HG03025 (cell line): Measurements from ENCODE around the gene NDUFA7.
"Not testable (repeated sequence)": the region's sequence is repeated elsewhere in the genome, so short reads cannot be mapped to it uniquely, and the experiment has no call there.

Experiments used
- ATAC-seq: cut with Tn5 transposase; IDR thresholded peaks from one replicate; pipeline ENCODE4 v1.9.1; 2021; ENCODE audit warnings: mild to moderate bottlenecking, moderate library complexity; ENCODE audit not compliant: unreplicated experiment, low FRiP score

The NDUFA7 gene

GRCh38 chr19:8342684-8343482 is 21.7 kb upstream of the NDUFA7 start, which contains the start of gene KANK3:
Gene KANK3 (minus strand): TSS chr19:8343262. CDS start chr19:8337828, 5,434 bp downstream.
- ATAC-seq, result peak; percentile 68

GRCh38 chr19:8342316-8342683 is 21.1 kb upstream of the NDUFA7 start:
- no peak for ATAC-seq

- ATAC-seq, result not testable (repeated sequence)
Measured at GRCh38 chr19:8341504-8341903, 20.3 kb upstream of the NDUFA7 start.

- no peak for ATAC-seq
Measured at GRCh38 chr19:8340341-8341096, 19.3 kb upstream of the NDUFA7 start.

DNA sequence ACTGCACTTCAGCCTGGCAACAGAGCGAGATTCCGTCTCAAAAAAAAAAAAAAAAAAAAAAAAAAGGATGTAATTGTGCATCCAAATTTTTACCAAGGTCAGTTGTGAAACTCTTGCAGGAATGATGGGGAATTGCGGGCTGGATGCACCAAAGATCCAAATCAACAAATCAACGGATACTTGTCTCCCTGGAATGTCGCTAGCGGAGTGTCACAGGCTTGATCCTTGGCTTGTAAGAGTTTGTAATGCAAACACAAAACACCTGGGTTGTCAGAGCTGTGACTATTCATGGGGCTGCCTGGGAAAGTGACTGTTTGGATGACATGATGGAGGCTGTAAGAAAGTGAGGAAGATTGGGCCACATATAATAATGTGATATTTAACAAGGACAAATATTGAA is 17.7 kb upstream of the NDUFA7 start:
- no peak for ATAC-seq

- ATAC-seq, result no peak
Measured at GRCh38 chr19:8337728-8338127, 16.6 kb upstream of the NDUFA7 start.

- ATAC-seq, result no peak
Measured at GRCh38 chr19:8336660-8337059, 15.5 kb upstream of the NDUFA7 start.

DNA sequence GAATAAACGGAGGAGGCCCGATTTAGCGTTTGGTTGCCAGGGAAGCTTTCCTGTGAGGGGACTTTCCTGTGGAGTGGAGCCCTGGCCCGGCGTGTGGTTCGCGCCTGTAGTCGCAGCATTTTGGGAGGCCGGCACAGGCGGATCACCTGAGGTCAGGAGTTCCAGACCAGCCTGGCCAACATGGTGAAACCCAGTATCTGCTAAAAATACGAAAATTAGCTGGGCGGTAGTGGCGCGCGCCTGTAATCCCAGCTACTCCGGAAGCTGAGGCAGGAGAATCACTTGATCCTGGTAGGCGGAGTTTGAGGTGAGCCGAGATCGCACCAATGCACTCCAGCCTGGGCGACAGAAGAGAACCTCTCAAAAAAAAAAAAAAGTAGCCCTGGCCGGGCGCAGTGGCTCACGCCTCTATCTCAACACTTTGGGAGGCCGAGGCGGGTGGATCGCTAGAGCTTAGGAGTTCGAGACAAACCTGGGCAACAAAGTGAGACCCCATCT is 14.9 kb upstream of the NDUFA7 start:
- no peak for ATAC-seq

DNA sequence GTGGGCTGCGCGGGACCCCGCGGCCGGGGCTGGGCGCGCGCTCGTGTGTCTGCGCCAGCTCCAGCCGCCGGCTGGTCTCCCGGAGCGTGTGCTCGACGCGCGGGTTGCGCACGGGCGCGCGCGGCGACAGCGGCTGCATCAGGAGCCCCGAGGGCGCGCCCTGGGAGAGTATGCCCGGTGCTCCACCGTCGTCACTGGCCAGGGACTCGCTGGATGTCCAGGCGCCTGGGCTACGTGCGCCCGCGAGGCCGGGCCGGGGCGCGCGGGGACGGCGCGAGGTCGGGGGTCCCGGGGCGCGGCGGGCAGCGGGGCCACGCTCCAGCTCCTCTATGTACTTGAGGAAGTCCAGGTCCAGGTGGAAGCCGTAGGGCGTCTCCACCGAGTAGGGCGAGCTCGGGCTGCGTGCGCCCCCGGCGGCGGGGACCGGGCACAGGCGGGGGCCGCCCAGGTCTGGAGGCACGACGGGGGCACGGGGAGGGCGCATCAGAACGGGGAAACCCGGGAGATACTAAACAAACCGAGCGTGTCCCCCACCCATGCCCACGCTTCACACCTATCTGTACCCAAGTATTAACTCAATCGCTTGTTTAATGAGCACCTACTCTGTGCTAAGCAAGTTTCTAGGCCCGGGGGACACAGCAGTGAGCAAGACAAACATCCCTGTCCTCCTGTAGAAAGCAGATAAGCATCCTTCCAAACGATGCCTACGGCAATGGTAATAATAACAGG is 14.3 kb upstream of the NDUFA7 start:
- no peak for ATAC-seq

- ATAC-seq, result no peak
Measured at GRCh38 chr19:8334458-8335342, 13.5 kb upstream of the NDUFA7 start.

- ATAC-seq, result no peak
Measured at GRCh38 chr19:8333767-8334457, 12.7 kb upstream of the NDUFA7 start.

DNA sequence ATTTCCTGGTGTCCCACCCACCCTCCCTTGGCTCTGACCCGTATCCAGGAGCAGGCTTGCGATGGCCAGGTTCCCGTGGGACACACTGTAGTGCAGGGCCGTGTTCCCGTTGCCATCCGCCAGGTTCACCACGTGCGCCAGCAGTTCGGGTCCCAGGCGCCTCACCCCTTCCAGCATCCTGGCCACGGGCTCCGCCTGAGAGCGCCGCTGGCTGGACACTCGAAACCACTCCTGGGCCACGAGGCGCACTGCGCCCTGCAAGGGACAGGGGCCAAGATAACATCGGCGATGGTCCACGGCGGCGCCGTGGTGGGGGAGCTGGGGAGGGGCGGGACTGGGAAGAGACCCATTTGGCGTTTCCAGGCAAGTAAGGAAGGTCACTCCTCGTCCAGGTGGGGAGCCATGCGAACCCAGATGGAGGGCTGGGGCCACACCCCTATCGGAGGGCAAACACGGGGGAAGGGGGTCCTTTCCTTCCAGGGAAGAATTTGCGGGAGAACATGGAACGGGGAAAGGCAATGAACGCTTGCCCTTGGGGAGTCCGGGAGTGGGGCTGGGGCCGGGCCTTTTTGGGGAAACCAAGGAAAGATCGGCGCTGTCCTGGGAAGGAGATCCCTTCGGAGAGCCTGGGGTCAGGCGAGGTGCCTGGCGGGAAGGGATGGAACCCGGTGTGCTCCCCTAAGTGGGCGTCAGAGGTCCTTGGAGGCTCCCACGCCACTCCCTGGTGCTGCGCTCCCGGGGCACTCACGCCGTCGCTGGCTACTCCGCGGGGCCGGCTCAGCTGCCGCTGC is 12.0 kb upstream of the NDUFA7 start:
- no peak for ATAC-seq

DNA sequence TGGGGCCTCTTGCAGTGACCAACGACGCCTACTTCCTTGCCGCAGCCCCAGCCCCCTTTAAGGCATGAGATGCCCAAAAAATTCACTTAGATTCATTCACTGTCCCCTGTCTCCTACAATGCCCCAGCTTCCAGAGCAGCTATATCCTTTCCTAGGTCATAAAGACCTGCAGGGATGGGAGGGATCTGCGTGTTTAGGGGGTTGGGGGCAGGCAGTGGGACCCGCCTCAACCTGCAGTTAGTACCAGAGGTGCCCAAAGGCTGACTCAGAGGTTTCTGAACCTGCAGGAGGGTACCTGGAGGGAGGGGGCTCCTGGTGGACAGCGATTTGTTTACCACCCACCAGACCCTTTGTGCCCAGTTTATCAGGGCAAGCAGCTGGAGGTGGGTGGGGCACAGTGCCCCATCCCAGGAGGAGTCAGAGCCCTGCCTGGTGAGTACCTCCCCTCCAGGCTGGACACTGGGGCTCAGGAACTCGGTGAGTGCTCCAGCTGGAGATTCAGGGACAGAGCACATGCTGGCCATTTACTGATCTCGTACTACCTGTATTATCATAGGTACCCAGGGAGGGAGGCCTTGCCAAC is 10.2 kb upstream of the NDUFA7 start:
- ATAC-seq, result no peak

DNA sequence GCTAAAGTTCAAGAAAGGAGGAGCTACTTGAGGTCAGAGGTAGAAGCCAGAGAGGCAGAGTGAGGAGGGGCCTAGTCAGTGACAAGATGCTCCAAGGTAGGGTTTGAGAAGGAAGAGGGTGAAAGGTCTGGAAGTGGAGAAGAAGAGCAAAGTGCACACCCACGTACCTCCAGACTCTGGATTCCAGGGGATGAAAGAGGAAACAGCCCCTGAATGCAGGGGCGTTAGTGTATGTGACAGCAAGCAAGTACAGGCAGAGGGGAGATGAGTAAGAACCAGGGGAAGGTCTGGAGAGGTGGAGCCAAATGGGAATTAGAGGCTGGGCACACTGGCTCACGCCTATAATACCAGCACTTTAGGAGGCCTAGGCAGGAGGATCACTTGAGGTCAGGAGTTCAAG is 8.8 kb upstream of the NDUFA7 start:
- no peak for ATAC-seq

- no peak for ATAC-seq
Measured at GRCh38 chr19:8325454-8325853, 4.3 kb upstream of the NDUFA7 start.

DNA sequence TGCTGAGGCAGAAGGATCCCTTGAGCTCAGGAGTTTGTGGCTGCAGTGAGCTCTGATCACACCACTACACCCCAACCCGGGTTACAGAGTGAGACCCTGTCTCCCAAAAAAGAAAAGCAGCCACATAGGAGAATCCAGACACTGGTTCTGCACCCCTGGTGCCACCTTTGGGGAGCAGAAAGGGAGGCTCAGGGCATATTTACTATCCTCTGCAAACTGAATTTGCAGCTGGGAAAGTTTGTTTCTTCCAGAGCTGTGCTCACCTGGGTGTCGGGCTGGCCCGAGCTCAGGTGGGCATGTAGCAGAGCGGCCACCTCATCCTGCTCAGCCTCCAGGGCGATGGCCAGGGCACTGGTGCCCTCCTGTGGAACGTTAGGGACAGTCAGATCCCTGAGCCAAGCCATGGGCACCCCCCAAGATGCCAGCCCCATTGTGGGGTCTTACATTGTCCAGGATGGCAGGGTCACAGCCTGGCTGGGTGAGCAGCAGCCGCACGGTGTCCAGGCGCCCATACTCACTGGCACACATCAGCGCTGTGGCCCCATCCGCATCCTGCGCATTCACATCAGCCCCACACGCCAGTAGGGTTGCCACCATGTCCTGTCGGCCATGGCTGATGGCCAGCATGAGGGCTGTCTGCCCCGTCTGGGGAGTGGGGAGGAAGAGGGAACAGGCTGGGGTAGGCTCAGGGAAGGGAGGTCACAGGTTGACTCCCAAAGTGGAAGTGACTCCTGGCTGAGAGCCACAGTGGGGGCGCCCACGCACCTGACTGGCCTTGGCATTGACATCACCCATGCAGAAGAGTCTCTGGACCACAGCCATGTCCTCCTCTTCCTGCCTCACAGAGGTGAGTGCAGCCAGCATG is 3.2 kb upstream of the NDUFA7 start:
- ATAC-seq, result no peak

DNA sequence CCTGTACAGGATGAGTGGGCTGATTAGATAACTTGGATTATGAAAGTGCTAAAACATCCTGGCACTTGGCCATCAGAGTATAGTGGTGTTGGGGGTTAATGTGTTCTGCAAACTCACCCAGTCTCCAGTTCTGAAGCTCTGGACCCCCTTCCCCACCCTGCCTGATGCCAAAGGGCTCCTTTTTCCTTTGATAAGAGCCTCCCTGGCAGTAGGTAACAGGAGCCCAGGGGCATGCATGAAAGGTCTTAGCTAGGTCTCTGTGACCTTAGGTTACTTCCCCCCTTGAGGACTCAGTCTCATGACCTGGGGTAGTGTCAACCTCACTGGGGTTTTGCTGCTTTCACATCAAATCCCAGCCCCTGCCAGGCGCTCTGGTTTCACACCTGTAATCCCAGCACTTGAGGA is 2.6 kb upstream of the NDUFA7 start:
- ATAC-seq, result no peak
